NCI-H2196 (cell line): ENCODE measurements around the gene DHX34.
A peak's percentile ranks its signal among the peaks of the same experiment; 100 is the strongest.
"Not testable (repeated sequence)": the region's sequence is repeated elsewhere in the genome, so short reads cannot be mapped to it uniquely, and the experiment has no call there.

Source experiments
- DNase-seq: peaks from one replicate; lab custom pipeline; 2025; ENCODE audit not compliant: unreplicated experiment; lab: John Stamatoyannopoulos, UW

The DHX34 gene

DNA sequence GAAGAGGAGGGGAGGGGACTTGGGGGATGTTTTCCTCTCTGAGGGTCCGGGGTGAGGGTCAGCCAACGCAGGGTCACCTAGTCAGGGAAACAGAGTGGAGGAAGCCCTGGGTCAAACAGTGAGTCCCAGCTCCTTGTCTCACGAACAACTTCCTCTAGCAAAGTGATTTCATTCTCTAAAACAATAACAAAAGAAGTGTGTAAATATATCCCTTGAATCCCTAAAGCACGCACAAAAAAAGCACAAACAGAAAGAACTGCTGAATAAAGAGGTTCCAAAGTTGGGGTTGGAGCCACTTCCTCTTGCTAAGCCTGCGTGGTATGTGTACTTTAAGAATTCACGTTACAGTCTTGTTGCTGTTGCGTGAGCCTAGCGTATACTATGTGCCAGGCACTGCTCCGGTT, 18.6 kb upstream of the DHX34 start:
- no peak for DNase-seq

DNA sequence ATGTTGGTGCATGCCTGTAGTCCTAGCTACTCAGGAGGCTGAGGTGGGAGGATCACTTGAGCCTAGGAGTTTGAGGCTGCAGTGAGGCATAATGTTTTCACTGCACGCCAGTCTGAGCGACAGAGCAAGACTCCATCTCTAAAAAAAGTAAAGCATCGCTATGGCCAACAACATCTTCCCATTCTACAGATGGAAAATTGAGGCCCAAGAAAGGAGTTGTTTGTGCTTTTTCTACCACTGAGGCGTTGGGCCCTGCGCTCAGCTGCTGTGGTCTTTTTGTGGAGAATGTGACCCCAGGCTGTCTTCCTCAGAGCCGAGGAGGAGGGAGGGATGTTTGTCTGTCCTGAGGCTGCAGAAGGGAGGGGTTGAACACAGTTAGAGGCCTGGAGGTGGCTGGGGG, 17.6 kb upstream of the DHX34 start:
- no peak for DNase-seq

DNA sequence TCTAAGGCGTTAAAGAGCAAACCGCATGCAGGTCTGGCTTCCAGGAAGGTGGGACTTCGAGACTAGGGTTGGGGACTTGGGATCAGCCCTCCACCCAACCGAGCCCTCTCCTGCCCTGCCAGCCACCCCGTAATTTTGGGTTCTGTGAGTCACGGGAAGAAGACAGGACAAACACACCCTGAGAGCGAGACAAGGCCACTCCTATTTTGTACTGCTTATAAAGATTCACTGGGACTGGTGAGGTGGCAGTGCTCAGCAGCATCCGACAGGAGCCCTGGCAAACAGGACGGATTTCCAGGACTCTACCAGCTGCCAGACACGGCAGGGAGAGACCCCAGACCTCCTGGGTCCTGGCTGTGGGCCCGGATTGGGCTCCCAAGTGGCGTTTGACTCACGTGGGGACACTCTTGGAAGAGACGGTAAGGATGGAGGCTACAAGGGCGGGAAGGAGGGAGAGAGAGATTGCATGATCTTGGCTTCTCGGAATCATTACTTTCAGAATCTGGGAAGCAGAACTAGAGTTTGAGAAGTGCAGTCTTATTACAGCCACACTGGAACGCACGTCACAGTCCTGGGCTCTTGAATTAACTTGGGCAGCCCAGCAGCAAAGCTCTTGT, 17.1 kb upstream of the DHX34 start, which contains the start of gene C5AR2:
TSS of gene C5AR2 (plus strand) at position 245 of the 617 bp plus-strand sequence. CDS start 8,625 bp downstream, outside the sequence.
- DNase-seq: no peak

DNA sequence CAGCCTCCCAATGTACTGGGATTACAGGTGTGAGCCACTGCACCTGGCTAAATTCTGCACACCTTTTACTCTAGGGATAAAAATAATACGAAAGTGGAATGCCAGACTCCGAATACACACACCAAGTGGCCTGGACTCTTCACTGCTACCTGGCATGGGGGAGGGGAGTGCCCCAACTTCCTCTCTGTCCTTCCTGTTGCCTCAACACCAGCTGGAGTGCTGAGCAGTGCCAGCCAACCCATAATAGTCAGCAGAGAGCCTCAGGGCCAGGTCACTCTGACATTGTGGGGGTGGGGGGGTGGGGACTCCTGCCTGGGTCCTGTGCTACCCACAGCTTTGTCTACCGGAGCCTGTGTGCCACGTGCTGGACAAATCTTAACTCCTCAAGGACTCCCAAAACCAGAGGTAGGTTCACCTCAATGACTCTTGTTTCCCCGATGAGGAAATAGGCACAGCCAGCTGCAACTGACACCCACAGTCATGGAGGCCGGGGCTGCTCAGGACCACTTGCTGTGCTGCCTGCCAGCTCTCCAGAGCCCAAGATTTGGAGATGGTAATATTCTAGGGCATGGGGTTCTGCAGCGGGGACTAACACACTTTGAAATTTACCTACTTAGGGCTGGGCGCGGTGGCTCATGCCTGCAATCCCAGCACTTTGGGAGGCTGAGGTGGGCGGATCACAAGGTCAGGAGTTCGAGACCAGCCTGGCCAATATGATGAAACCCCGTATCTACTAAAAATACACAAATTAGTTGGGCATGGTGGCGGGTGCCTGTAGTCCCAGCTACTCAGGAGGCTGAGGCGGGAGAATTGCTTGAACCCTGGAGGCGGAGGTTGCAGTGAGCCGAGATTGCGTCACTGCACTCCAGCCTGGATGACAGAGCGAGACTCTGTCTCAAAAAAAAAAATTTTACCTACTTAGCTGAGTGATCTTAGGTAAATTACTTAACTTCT, 12.1 kb upstream of the DHX34 start:
- DNase-seq: peak; percentile 73

DNA sequence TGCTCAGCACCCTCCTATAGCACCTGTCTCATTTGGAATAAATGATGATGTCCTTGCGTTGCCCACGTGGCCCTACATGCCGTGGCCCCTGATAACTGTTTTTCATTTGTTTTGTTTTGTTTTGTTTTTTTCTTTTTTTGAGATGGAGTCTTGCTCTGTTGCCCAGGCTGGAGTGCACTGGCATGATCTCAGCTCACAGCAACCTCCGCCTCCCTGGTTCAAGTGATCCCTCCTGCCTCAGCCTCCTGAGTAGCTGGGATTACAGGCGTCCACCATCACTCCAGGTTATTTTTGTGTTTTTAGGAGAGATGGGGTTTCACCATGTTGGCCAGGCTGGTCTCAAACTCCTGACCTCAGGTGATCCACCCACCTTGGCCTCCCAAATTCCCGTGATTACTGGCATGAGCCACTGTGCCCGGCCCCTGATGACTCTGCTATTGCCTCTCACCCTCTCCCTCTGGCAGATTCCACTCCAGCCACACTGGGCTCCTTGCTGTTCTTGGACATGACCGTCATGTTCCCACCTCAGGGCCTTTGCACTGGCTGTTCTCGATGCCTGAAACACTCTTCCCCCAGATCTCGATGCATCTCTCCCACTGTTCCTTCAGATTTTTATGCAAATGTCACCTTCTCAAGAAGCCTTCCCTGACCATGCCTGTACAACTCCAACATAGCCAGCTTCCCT, 9.8 kb upstream of the DHX34 start:
- no peak for DNase-seq

DNA sequence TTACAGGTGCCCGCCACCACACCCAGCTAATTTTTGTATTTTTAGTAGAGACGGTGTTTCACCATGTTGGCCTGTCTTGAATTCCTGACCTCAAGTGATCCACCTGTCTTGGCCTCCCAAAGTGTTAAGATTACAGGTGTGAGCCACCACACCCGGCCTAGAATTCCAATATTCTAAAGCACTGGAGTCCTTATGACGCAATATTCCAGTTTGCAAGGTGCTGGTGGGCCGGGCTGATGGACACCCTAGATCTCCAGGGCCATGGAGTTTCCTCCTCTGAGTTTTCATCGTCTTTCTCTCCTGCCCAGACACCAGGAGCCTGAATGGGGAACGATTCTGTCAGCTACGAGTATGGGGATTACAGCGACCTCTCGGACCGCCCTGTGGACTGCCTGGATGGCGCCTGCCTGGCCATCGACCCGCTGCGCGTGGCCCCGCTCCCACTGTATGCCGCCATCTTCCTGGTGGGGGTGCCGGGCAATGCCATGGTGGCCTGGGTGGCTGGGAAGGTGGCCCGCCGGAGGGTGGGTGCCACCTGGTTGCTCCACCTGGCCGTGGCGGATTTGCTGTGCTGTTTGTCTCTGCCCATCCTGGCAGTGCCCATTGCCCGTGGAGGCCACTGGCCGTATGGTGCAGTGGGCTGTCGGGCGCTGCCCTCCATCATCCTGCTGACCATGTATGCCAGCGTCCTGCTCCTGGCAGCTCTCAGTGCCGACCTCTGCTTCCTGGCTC, 8.5 kb upstream of the DHX34 start:
- DNase-seq: no peak

DNA sequence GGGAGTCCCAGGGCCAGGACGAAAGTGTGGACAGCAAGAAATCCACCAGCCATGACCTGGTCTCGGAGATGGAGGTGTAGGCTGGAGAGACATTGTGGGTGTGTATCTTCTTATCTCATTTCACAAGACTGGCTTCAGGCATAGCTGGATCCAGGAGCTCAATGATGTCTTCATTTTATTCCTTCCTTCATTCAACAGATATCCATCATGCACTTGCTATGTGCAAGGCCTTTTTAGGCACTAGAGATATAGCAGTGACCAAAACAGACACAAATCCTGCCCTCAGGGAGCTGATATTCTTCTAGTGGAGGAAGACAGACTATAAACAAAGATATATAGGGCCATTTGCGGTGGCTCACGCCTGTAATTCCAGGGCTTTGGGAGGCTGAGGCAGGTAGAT, 7.4 kb upstream of the DHX34 start:
- DNase-seq: no peak

DNA sequence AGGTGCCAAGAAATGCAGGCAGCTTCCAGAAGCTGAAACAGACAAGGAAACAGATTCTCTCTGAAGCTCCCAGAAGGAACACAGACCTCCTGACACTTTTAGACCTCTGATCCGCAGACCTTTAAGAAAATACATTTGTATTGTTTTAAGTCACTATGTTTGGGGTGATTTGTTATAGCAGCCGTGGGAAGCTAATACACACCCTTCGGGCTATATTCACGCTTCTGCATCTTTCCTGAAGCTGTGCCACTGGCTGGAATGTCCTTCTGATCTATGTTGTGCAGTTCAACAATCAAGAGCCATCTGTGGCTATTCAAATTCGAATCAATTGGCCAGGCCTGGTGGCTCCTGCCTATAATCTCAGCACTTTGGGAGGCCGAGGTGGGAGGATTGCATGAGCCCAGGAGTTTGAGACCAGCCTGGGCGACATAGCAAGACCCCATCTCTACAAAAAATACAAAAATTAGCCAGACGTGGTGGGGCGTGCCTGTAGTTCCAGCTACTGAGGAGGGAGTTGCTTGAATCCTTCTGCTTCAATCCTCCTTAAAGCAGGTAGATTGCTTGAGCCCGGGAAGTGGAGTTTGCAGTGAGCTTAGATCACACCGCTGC, 5.8 kb upstream of the DHX34 start:
- DNase-seq: no peak

DNA sequence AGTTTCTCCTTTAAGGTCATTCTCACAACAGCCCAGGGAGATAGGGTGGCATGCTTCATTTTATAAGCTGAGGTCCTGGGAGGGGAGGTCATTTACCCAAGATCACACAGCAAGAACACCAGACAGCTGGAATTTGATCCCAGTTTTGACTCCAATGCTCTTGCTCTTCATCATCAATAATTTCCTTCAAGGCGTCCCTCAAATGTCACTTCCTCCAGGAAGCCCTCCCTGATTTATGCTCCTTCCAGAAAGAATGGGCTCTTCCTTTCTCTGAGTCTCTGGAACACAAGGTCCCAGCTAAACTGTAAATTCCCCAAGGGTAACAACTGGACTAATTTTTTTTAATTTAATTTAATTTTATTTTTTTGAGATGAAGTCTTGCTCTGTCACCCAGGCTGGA, 4.7 kb upstream of the DHX34 start:
- DNase-seq: no peak

DNA sequence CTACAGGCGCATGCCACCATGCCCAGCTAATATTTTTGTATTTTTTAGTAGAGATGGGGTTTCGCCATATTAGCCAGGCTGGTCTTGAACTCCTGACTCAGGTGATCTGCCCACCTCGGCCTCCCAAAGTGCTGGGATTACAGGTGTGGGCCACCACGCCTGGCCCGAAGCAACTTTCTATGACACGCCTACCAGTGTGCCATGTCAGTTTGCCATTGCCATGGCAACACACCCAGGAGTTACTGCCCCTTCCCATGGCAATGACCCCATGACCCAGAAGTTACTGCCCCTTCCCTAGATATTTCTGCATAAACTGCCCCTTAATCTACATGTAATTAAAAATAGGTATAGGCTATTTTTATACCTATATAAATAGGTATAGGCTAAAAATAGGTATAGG, 3.1 kb upstream of the DHX34 start:
- DNase-seq: not testable (repeated sequence)

DNA sequence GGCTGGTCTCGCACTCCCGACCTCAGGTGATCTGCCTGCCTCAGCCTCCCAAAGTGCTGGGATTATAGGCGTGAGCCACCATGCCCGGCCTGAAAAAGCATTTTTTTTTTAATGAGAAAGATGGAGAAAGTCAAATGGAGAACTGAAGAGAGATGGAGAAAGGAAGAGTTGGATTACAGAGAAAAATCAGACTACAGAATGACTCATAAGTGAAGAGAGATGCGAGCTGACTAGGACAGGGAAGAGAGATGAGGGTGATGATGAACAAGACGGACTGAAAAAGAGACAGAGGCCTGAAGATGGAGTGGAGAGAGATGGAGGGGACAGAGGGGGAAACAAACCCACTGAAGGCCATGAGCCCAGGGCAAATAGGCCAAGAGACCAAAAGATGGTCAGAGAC, 1.5 kb downstream of the DHX34 start:
- no peak for DNase-seq

DNA sequence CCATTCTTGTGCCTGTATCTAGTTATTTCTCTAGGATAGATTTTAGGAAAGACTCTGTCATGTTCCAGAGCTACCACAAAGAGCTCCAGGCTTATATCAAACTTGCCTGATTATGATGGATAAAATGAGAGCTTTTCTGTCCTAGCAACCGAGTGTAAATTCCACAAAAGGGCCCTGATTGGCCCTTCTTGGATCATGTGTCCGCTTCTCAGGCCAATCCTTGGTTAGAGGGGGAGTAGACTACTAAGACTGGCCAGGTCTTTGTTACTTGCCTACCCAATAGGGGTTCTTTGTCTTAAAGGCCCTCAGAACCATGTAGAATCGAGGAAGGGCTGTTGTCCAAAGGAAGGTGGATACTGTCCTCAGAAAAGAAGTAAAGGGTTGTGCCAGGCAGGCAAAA, 2.4 kb downstream of the DHX34 start:
- peak; percentile 54 for DNase-seq

DNA sequence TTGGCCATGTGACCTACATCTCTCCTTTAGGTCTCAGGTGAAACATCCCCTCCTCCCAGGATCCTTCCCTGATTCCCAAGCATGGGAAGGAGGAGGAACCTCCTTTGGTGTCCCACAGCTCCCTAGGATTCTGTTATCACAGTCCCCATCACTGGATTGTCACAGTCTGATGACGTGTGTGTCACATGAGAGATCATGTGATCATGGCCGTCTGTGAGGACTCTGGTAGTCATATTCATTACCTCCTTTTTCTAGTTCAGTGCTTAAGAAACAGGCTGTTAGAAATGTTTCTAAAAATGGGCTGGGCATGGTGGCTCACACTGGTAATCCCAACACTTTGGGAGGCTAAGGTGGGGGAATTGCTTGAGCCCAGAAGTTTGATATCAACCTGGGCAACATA, 3.0 kb downstream of the DHX34 start:
- no peak for DNase-seq

DNA sequence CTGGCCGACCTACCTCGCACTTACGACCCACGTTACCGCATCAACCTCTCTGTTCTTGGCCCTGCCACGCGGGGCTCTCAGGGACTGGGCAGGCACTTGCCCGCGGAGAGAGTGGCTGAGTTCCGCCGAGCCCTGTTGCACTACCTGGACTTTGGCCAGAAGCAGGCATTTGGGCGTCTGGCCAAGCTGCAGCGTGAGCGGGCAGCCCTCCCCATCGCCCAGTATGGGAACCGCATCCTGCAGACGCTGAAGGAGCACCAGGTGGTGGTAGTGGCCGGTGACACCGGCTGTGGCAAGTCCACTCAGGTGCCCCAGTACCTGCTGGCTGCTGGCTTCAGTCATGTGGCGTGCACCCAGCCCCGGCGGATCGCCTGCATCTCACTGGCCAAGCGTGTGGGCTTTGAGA, 4.2 kb downstream of the DHX34 start:
- DNase-seq: peak; percentile 92

DNA sequence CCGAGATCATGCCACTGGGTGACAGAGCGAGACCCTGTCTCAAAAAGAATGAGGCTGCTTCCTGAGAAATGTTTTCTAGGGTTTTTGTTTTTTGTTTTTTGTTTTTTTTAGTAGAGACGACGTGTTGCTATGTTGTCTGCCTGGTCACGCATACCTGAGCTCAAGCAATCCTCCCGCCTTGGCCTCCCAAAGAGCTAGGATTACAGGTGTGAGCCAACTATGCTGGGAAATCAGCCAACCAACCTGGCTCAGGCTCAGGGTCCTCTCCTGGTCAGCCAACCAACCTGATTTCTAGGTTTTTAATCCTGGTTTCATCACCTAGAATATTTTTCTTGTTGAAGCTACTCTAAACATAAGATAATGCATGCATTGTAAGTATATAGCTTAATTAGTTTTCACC, 7.8 kb downstream of the DHX34 start:
- peak; percentile 72 for DNase-seq

DNA sequence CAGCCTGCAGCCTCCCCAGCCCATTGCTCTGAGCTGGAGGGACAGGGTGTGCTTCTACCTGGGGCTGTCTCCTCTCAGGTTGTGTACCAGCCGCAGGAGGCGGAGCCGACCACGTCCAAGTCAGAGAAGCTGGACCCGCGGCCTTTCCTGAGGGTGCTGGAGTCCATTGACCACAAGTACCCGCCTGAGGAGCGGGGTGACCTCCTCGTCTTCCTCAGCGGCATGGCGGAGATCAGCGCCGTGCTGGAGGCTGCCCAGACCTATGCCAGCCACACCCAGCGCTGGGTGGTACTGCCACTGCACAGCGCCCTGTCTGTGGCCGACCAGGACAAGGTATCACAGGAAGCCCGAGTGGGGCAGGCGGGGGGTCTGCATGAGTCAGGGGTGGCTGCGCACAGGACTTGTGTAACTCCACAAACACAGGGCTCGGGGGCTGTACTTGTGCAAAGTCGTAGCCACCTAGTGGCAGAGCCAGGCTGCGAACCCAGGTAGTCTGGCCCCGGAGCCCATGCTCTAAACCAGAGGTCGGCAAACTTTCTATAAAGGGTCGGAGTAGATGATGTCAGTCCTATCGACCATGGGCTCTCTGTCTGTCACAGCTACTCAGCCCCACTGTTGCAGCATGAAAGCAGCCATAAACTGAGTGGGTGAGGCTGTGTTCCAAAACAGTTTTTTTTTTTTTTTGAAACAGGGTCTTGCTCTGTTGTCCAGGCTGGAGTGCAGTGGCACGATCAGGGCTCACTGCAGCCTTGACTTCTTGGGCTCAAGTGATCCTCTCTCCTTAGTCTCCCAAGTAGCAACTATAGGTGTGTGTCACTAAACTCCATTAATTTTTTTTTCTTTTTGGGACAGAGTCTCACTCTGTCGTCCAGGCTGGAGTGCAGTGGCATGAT, 8.9 kb downstream of the DHX34 start:
- DNase-seq: no peak

DNA sequence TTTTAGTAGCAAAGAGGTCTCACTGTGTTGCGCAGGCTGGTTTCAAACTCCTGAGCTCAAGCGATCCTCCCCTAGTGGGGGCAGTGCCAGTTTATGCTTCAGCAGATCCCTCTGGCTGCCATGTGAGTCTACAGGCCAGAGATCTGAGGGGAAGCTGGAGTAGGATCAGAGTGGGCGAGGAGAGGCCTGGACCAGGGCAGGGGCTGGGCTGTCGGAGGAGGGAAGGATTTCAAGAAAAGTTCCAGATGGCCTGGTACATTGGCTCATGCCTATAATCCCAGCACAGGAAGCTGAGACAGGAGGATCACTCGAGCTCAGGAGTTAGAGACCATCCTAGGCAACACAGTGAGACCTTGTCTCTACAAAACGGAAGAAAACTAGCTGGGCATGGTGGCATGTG, 9.8 kb downstream of the DHX34 start:
- DNase-seq: no peak

DNA sequence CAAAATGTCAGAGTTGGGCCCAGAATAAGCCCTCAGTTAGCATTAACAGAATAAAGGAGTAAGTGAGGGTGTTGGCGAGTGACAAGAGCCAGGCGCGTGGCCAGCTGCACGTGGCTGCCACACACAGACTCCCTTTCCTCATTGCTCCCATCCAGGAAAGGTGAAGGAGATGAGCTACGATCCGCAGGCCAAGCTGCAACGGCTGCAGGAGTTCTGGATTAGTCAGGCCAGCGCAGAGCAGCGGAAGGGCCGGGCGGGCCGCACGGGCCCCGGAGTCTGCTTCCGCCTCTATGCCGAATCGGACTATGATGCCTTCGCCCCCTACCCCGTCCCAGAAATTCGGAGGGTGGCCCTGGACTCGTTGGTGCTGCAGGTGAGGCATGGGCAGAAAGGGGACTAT, 13.2 kb downstream of the DHX34 start:
- no peak for DNase-seq

DNA sequence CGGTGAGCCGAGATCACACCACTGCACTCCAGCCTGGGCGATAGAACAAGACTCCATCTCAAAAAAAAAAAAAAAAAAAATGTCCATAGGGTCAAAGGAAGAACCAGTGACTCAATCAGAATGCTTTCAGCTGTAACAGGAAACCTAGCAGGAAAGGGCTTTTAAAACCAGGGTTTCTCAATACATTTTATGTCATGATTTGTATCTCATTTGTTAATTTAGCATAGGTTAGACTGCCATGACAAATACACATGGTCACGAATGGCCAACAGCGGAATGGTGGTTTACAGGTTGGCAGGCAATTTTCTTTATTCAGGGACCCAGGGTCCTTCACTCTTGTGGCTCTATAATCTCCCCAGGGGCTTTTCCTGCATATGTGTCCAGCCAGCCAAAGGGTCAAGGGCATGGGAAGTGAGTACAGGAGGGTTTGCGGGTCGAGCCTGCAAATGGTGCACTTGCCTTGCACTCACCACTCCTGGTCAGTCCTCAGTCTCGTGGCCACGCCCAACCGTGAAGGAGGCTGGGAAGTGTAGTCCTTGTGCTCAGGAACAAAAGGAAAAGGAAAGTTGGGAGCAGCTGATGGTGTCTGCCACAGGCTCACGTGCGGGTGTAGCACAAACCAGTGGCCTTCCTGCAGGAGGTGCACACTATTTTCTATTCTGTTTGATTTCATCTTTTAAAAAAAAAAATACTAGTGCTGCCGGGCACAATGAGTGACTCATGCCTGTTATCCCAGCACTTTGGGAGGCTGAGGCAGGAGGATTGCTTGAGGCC, 14.8 kb downstream of the DHX34 start:
- peak; percentile 30 for DNase-seq
